ENCODE data around the gene CROCC2.

CROCC2 gene

GRCh38 chr2:240920783-240921231, 14.7 kb downstream of the CROCC2 start:
- no peak for TF ChIP-seq CTCF (IDR thresholded peaks at IDR 0.05; ENCODE audit: insufficient read depth, low read depth, low read length, missing control alignments)
- DNase-seq (ENCODE audit: low read depth) = no peak
- no peak overlapping the region for H3K4me3 ChIP-seq (ENCODE audit: low read depth, low read length)

GRCh38 chr2:240921311-240921994, 15.3 kb downstream of the CROCC2 start:
- DNase-seq (ENCODE audit: low read depth) = no peak
- no peak overlapping the region for H3K4me3 ChIP-seq (ENCODE audit: low read depth, low read length)

GRCh38 chr2:240921995-240922244, 15.8 kb downstream of the CROCC2 start:
- TF ChIP-seq CTCF (IDR thresholded peaks at IDR 0.05; ENCODE audit: insufficient read depth, low read depth, low read length, missing control alignments) = no peak
- no peak for DNase-seq (ENCODE audit: low read depth)
- no peak overlapping the region for H3K4me3 ChIP-seq (ENCODE audit: low read depth, low read length)

More at GRCh38 chr2:240921311-240921994, 15.3 kb downstream of the CROCC2 start:
- no peak for TF ChIP-seq CTCF (IDR thresholded peaks at IDR 0.05; ENCODE audit: insufficient read depth, low read depth, low read length, missing control alignments)

GRCh38 chr2:240922245-240922981, 16.3 kb downstream of the CROCC2 start:
- DNase-seq (ENCODE audit: low read depth) = no peak
- TF ChIP-seq CTCF (IDR thresholded peaks at IDR 0.05; ENCODE audit: insufficient read depth, low read depth, low read length, missing control alignments) = no peak
- no peak overlapping the region for H3K4me3 ChIP-seq (ENCODE audit: low read depth, low read length)

GRCh38 chr2:240922982-240923537, 16.9 kb downstream of the CROCC2 start:
- no peak overlapping the region for H3K4me3 ChIP-seq (ENCODE audit: low read depth, low read length)
- DNase-seq (ENCODE audit: low read depth) = no peak
- no peak for TF ChIP-seq CTCF (IDR thresholded peaks at IDR 0.05; ENCODE audit: insufficient read depth, low read depth, low read length, missing control alignments)

- no peak for TF ChIP-seq CTCF (IDR thresholded peaks at IDR 0.05; ENCODE audit: insufficient read depth, low read depth, low read length, missing control alignments)
- DNase-seq (ENCODE audit: low read depth) = peak; percentile 18
- no peak overlapping the region for H3K4me3 ChIP-seq (ENCODE audit: low read depth, low read length)
Measured at GRCh38 chr2:240925191-240925567, 19.0 kb downstream of the CROCC2 start.

All from GM12865 (cell line).